ENCODE measurements around the gene KLHDC8B.

Gene KLHDC8B

GRCh38 chr3:49166752-49167556 is 4.4 kb upstream of the KLHDC8B start:
- TF ChIP-seq POLR2AphosphoS5 (IDR thresholded peaks at IDR 0.05; ENCODE audit: low read depth, low read length) (no peak), SIN3A (IDR thresholded peaks at IDR 0.05; ENCODE audit: borderline replicate concordance, insufficient read depth, low read length) (no peak), FOXP2 (optimal IDR thresholded peaks at IDR 0.05; ENCODE audit: borderline replicate concordance, extremely low read depth, extremely low read length, insufficient read depth) (no peak), TAF1 (IDR thresholded peaks at IDR 0.05; ENCODE audit: borderline replicate concordance, insufficient read depth, low read length) (no peak)
- TF ChIP-seq, protein P1, sequence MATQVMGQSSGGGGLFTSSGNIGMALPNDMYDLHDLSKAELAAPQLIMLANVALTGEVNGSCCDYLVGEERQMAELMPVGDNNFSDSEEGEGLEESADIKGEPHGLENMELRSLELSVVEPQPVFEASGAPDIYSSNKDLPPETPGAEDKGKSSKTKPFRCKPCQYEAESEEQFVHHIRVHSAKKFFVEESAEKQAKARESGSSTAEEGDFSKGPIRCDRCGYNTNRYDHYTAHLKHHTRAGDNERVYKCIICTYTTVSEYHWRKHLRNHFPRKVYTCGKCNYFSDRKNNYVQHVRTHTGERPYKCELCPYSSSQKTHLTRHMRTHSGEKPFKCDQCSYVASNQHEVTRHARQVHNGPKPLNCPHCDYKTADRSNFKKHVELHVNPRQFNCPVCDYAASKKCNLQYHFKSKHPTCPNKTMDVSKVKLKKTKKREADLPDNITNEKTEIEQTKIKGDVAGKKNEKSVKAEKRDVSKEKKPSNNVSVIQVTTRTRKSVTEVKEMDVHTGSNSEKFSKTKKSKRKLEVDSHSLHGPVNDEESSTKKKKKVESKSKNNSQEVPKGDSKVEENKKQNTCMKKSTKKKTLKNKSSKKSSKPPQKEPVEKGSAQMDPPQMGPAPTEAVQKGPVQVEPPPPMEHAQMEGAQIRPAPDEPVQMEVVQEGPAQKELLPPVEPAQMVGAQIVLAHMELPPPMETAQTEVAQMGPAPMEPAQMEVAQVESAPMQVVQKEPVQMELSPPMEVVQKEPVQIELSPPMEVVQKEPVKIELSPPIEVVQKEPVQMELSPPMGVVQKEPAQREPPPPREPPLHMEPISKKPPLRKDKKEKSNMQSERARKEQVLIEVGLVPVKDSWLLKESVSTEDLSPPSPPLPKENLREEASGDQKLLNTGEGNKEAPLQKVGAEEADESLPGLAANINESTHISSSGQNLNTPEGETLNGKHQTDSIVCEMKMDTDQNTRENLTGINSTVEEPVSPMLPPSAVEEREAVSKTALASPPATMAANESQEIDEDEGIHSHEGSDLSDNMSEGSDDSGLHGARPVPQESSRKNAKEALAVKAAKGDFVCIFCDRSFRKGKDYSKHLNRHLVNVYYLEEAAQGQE (IDR thresholded peaks at IDR 0.05; ENCODE audit: insufficient read depth in 1 of 2, low read depth in 2 of 2, low read length in 2 of 2) = no peak

DNA sequence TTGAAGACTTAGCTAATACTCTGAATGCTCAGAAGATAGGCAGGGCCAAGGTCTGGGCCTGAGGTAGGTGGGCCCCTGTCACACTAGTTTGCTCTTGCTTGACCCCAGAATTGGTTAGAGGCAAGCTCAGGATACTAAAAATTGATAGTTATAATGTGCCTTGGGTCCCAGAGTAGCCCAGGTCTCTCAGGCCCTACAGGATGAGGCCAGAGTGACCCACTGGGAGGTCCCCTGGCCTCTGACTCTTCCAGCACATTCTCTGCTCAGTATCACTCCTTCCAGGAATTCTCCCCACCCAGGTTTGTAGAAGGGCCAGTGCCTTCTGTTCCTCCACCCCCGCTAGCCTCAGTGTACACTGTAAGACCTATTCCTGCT is 667 bp upstream of the KLHDC8B start:
- no peak for TF ChIP-seq POLR2AphosphoS5 (IDR thresholded peaks at IDR 0.05; ENCODE audit: low read depth, low read length)
- TF ChIP-seq, protein P1 (IDR thresholded peaks at IDR 0.05; ENCODE audit: insufficient read depth in 1 of 2, low read depth in 2 of 2, low read length in 2 of 2) = no peak
- no peak for TF ChIP-seq TAF1 (IDR thresholded peaks at IDR 0.05; ENCODE audit: borderline replicate concordance, insufficient read depth, low read length)
- TF ChIP-seq FOXP2 (optimal IDR thresholded peaks at IDR 0.05; ENCODE audit: borderline replicate concordance, extremely low read depth, extremely low read length, insufficient read depth) = no peak
- TF ChIP-seq SIN3A (IDR thresholded peaks at IDR 0.05; ENCODE audit: borderline replicate concordance, insufficient read depth, low read length) = no peak

- TF ChIP-seq TAF1 (IDR thresholded peaks at IDR 0.05; ENCODE audit: borderline replicate concordance, insufficient read depth, low read length) (no peak), POLR2AphosphoS5 (IDR thresholded peaks at IDR 0.05; ENCODE audit: low read depth, low read length) (no peak), FOXP2 (optimal IDR thresholded peaks at IDR 0.05; ENCODE audit: borderline replicate concordance, extremely low read depth, extremely low read length, insufficient read depth) (no peak), SIN3A (IDR thresholded peaks at IDR 0.05; ENCODE audit: borderline replicate concordance, insufficient read depth, low read length) (no peak)
- TF ChIP-seq, protein P1 (IDR thresholded peaks at IDR 0.05; ENCODE audit: insufficient read depth in 1 of 2, low read depth in 2 of 2, low read length in 2 of 2) = no peak
These were observed 540 bp downstream of the KLHDC8B start for GRCh38 chr3:49171775-49172500.

GRCh38 chr3:49172551-49173041 is 1.2 kb downstream of the KLHDC8B start:
- TF ChIP-seq TAF1 (IDR thresholded peaks at IDR 0.05; ENCODE audit: borderline replicate concordance, insufficient read depth, low read length) (no peak), SIN3A (IDR thresholded peaks at IDR 0.05; ENCODE audit: borderline replicate concordance, insufficient read depth, low read length) (no peak)
- TF ChIP-seq, protein P1 (IDR thresholded peaks at IDR 0.05; ENCODE audit: insufficient read depth in 1 of 2, low read depth in 2 of 2, low read length in 2 of 2) = no peak
